ENCODE results near the gene PRRX2.
A peak's percentile ranks its signal among the peaks of the same experiment; 100 is the strongest.

PRRX2 gene

GRCh38 chr9:129637102-129637501, 28.3 kb upstream of the PRRX2 start:
- DNase-seq: no peak

GRCh38 chr9:129637673-129638439, 27.6 kb upstream of the PRRX2 start:
- DNase-seq: no peak

- DNase-seq: no peak
These were observed 26.3 kb upstream of the PRRX2 start for GRCh38 chr9:129639034-129639630.

GRCh38 chr9:129639756-129640085, 25.7 kb upstream of the PRRX2 start:
- no peak for DNase-seq

GRCh38 chr9:129640086-129640870, 25.2 kb upstream of the PRRX2 start:
- no peak for DNase-seq

- DNase-seq: no peak
These were observed 24.3 kb upstream of the PRRX2 start for GRCh38 chr9:129640871-129641749.

GRCh38 chr9:129641750-129642585, 23.5 kb upstream of the PRRX2 start, which contains the start of gene ASB6:
Gene ASB6 (minus strand): TSS chr9:129642151. CDS start chr9:129641999, 152 bp downstream.
- DNase-seq: peak; percentile 98

GRCh38 chr9:129643706-129644105, 21.7 kb upstream of the PRRX2 start:
- DNase-seq: no peak

GRCh38 chr9:129644365-129644764, 21.1 kb upstream of the PRRX2 start:
- DNase-seq: no peak

GRCh38 chr9:129644902-129645301, 20.5 kb upstream of the PRRX2 start:
- no peak for DNase-seq

GRCh38 chr9:129646252-129646651, 19.2 kb upstream of the PRRX2 start:
- DNase-seq: no peak

- DNase-seq: no peak
These were observed 18.8 kb upstream of the PRRX2 start for GRCh38 chr9:129646654-129647053.

- DNase-seq: no peak
These were observed 17.8 kb upstream of the PRRX2 start for GRCh38 chr9:129647635-129648034.

GRCh38 chr9:129648092-129648763, 17.2 kb upstream of the PRRX2 start:
- no peak for DNase-seq

GRCh38 chr9:129648764-129649115, 16.7 kb upstream of the PRRX2 start:
- no peak for DNase-seq

- no peak for DNase-seq
These were observed 15.4 kb upstream of the PRRX2 start for GRCh38 chr9:129649726-129650679.

- DNase-seq: no peak
These were observed 14.7 kb upstream of the PRRX2 start for GRCh38 chr9:129650680-129651235.

- no peak for DNase-seq
These were observed 11.5 kb upstream of the PRRX2 start for GRCh38 chr9:129653823-129654553.

- no peak for DNase-seq
These were observed 10.8 kb upstream of the PRRX2 start for GRCh38 chr9:129654554-129655040.

All from stimulated activated CD4-positive, alpha-beta T cell treated with anti-CD3 and anti-CD28 coated beads, Interleukin-12 subunit alpha, Interleukin-12 subunit beta, amount 100 ng/mL, for 4 hours (primary cell).